Peyer's patch (tissue), 4 donors: Measurements from ENCODE around the gene SRPK3. TPM values are rescaled to one million over a fixed set of nuclear protein-coding genes. Genes with fewer than 3 reads are reported as not detected.

Source experiments
- DNase-seq, 3 donors: peaks; one replicate each; pipeline ENCODE4 v3.0.0-alpha.2; 2017 to 2019
- H3K27ac ChIP-seq, 4 donors: fragments of 200-600 bp; sonication (generic); one replicate each; pipeline ENCODE4 v1.5.1; 2016 to 2019
- H3K27me3 ChIP-seq, 2 donors: fragments of 200-600 bp; sonication (generic); one replicate each; pipeline ENCODE4 v1.5.1; 2019
- H3K36me3 ChIP-seq, 3 donors: fragments of 200-600 bp; sonication (generic); one replicate each; pipeline ENCODE4 v1.5.1; 2016 to 2019
- H3K4me1 ChIP-seq, 4 donors: fragments of 200-600 bp; sonication (generic); one replicate each; pipeline ENCODE4 v1.5.1; 2016 to 2019
- H3K4me3 ChIP-seq, 4 donors: fragments of 200-600 bp; sonication (generic); 1 replicate in 3 of 4; 2 replicates in 1 of 4; pipeline ENCODE4 v1.5.1; 2016 to 2019; ENCODE audit warnings: mild to moderate bottlenecking in 1 of 4
- H3K9me3 ChIP-seq, 4 donors: fragments of 200-600 bp; sonication (generic); one replicate each; pipeline ENCODE4 v1.5.1; 2016 to 2019; ENCODE audit warnings: mild to moderate bottlenecking in 1 of 4
- POLR2A ChIP-seq, 2 donors: fragments of 450-650 bp; IDR thresholded peaks; one replicate each; pipeline ENCODE4 v1.5.1; 2017; ENCODE audit warnings: antibody characterized with exemption in 2 of 2, mild to moderate bottlenecking in 2 of 2, moderate library complexity in 2 of 2
- total RNA-seq, 4 donors: library from RNA; depleted of rRNA; stranded (reverse); fragments of >200 nt; gene quantifications; one replicate each; pipeline ENCODE4 v1.1.0, GENCODE V29; 2016
- TF ChIP-seq, protein P1 (sequence below), 6 experiments: fragments of 450-650 bp in 4 of 6; fragments of 200-600 bp in 2 of 6; sonication (generic) in 1 of 6; IDR thresholded peaks; one replicate each; pipeline ENCODE4 v1.5.1; 2017 to 2019; ENCODE audit warnings: antibody characterized with exemption in 6 of 6, mild to moderate bottlenecking in 3 of 6, moderate library complexity in 1 of 6

SRPK3 gene
- total RNA-seq, 4 donors from 2014 or later: 1.7 TPM; not detected in 3

- Histone ChIP-seq H3K9me3 (no peaks in the 10 kb centered on the region), H3K27ac (no peak overlapping the region), H3K27me3 (no peaks in the 10 kb centered on the region), H3K4me1 (no peaks in the 10 kb centered on the region), H3K4me3 (no peak overlapping the region), H3K36me3 (no peaks in the 10 kb centered on the region)
- TF ChIP-seq, protein P1, sequence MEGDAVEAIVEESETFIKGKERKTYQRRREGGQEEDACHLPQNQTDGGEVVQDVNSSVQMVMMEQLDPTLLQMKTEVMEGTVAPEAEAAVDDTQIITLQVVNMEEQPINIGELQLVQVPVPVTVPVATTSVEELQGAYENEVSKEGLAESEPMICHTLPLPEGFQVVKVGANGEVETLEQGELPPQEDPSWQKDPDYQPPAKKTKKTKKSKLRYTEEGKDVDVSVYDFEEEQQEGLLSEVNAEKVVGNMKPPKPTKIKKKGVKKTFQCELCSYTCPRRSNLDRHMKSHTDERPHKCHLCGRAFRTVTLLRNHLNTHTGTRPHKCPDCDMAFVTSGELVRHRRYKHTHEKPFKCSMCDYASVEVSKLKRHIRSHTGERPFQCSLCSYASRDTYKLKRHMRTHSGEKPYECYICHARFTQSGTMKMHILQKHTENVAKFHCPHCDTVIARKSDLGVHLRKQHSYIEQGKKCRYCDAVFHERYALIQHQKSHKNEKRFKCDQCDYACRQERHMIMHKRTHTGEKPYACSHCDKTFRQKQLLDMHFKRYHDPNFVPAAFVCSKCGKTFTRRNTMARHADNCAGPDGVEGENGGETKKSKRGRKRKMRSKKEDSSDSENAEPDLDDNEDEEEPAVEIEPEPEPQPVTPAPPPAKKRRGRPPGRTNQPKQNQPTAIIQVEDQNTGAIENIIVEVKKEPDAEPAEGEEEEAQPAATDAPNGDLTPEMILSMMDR (IDR thresholded peaks at IDR 0.05): peak in 2 of 6 experiments; percentile 2 to 7
- no peak for TF ChIP-seq POLR2A (IDR thresholded peaks at IDR 0.05)
- peak in 1 of 3 donors; percentile 39 for DNase-seq
Measured at GRCh38 chrX:153768311-153769157, 12.3 kb upstream of the SRPK3 start.

GRCh38 chrX:153769158-153769864, 11.5 kb upstream of the SRPK3 start:
- peak in 1 of 3 donors; percentile 28 for DNase-seq
- Histone ChIP-seq H3K36me3 (no peaks in the 10 kb centered on the region), H3K27ac (no peak overlapping the region), H3K9me3 (no peaks in the 10 kb centered on the region), H3K4me3 (no peak overlapping the region), H3K27me3 (no peaks in the 10 kb centered on the region), H3K4me1 (no peaks in the 10 kb centered on the region)
- TF ChIP-seq, protein P1 (IDR thresholded peaks at IDR 0.05): no peak
- TF ChIP-seq POLR2A (IDR thresholded peaks at IDR 0.05): no peak

DNA sequence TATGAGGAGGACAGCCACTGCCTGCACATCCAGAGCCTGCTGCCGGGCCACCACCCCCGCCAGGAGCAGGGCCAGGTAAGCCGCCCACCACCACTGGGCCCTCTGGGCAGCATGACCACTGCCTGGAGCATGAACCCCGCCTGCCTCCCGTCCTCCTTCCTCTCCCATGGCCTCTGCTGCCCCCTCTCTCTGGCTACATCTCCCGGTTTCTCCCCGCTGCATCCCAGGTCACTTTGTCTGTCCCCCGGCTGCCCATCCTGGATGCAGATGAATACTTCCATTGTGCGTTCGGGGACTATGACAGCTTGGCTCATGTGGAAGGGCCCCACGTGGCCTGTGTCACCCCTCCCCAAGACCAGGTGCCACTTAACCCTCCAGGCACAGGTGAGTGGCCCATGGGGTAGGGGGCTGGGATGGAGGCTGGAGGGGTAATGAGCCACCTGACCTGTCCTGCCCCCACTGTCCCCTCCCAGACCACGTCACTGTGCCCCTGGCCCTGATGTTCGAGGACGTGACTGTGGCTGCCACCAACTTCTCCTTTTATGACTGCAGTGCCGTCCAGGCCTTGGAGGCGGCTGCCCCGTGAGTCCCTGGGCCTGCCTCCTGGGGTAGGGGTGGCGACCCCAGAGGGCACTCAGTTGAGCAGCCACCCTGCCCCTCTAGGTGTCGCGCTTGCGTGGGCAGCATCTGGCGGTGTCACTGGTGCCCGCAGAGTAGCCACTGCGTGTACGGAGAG, 10.8 kb upstream of the SRPK3 start:
- Histone ChIP-seq H3K27ac (no peak overlapping the region), H3K36me3 (no peaks in the 10 kb centered on the region), H3K27me3 (no peaks in the 10 kb centered on the region), H3K9me3 (no peaks in the 10 kb centered on the region), H3K4me3 (no peak overlapping the region), H3K4me1 (no peaks in the 10 kb centered on the region)
- DNase-seq: no peak
- TF ChIP-seq POLR2A (IDR thresholded peaks at IDR 0.05): no peak
- TF ChIP-seq, protein P1 (IDR thresholded peaks at IDR 0.05): no peak

DNA sequence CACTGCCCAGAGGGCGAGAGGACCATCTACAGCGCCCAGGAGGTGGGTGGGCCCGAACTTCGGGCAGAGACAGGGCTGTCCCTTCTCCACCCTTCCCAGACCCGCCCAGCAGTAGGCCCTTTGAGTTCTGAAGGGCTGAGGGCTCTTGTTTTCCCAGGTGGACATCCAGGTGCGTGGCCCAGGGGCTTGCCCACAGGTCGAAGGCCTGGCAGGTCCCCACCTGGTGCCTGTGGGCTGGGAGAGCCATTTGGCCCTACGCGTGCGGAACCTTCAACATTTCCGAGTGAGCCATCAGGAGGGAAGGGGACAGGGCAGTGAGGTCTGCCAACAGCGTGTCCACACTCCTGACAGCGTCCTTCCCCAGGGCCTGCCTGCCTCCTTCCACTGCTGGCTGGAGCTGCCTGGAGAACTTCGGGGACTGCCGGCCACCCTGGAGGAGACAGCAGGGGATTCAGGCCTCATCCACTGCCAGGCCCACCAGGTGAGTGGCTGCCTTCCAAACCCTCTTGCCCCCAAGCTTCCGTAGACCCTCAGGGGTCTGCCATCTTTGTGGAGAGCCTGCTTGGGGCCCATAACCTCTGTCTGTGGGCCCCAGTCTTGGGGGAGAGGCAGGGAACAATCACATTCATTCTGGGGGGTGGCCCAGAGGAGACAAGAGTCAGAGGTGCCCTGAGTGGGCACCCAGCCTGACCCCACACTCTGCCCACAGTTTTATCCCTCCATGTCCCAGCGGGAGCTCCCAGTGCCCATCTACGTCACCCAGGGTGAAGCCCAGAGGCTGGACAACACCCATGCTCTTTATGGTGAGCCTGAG, 10.0 kb upstream of the SRPK3 start:
- H3K4me1 ChIP-seq: no peaks in the 10 kb centered on the region
- no peaks in the 10 kb centered on the region for H3K27me3 ChIP-seq
- no peaks in the 10 kb centered on the region for H3K36me3 ChIP-seq
- TF ChIP-seq, protein P1 (IDR thresholded peaks at IDR 0.05): no peak
- no peak for TF ChIP-seq POLR2A (IDR thresholded peaks at IDR 0.05)
- no peaks in the 10 kb centered on the region for H3K9me3 ChIP-seq
- H3K27ac ChIP-seq: no peak overlapping the region
- H3K4me3 ChIP-seq: no peak overlapping the region
- no peak for DNase-seq
